Measurements from ENCODE around the gene WDR53. TPM values are rescaled to one million over a fixed set of nuclear protein-coding genes. Genes with fewer than 3 reads are reported as not detected.

Gene WDR53
- total RNA-seq, 2 experiments from 2014 or later: 10.8 to 16.5 TPM

- Histone ChIP-seq H3K4me3 (ENCODE audit: low read depth, low read length, poor library complexity, severe bottlenecking) (no peak overlapping the region), H3K9me2 (ENCODE audit: insufficient read depth, low read length) (no peaks in the 10 kb centered on the region), H3K9me3 (ENCODE audit: low read length) (peaks cover 26% of the 10 kb centered on the region), H3K4me1 (ENCODE audit: insufficient read depth, low read length, poor library complexity, severe bottlenecking) (no peaks in the 10 kb centered on the region), H3K36me3 (ENCODE audit: insufficient read depth, low read length) (no peaks in the 10 kb centered on the region), H3K27ac (ENCODE audit: low read depth, low read length, poor library complexity, severe bottlenecking) (no peak overlapping the region), H3K79me2 (ENCODE audit: insufficient read depth, low read depth, low read length) (no peaks in the 10 kb centered on the region), H3K4me2 (ENCODE audit: low read length) (no peak overlapping the region), H2AFZ (ENCODE audit: low read length) (no peak overlapping the region), H4K20me1 (ENCODE audit: insufficient read depth, low read length) (no peaks in the 10 kb centered on the region)
- ChIA-PET CTCF (ENCODE audit: unreplicated experiment) (interaction anchor here (0.5 kb wide), 1 partner anchor 106 kb away, joined by 3 read pairs; no protein-coding TSS in a partner anchor), POLR2A (interaction anchor here (1.4 kb wide), 1 partner anchor 446 kb away, joined by 5 read pairs; no protein-coding TSS in a partner anchor)
- BruUV-seq (replicated peaks): no TSS peak
- intact Hi-C loops (cut with micrococcal nuclease; ENCODE audit: unreplicated experiment): loop anchor here (1.0 kb wide), 2 partner anchors 266 to 497 kb away; no protein-coding TSS in a partner anchor
- TF ChIP-seq EZH2phosphoT487 (IDR thresholded peaks at IDR 0.05; ENCODE audit: borderline replicate concordance, low read depth, low read length) (no peak), CTCF (conservative IDR thresholded peaks at IDR 0.05; ENCODE audit: low read length) (no peak)
- peak; percentile 46 for DNase-seq (ENCODE audit: low spot score)
Measured at GRCh38 chr3:196519718-196520082, 48.7 kb downstream of the WDR53 start.

DNA sequence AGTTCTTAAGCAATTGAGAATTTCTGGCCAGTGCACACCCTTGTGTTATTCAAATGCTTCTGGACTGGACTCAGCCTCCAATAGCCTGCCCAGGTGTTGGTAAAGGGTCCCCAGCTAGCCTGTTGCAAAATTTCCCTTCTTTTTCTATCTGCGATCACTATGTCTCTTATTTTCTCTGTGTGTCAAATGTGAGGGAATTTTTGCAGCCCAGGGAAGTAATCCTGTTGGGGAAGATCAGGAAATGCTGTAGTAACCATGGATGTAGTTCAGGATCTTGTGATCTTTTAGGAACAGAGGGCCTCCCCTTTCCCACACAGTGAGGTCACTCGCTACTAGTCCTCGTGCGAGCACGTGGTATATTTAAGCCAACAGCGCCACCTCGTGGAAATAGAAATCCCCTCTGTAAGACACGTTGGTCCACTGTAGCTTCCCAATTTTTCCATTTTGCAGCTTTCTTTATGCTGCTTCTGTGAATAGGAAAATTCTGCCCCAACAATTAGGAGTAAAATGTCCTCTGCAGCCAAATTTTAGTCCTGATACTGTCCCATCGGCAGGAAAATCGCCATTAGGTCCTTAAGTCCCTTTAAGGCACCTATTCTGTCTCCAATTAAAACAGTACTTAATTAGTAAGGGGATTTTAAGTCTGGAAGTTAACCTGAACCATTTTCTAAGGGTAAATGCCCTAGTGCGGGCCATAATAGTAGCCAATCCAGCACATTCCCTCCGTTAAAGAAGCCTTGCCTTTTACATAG, 49.2 kb downstream of the WDR53 start:
- Histone ChIP-seq H3K36me3 (ENCODE audit: insufficient read depth, low read length) (no peaks in the 10 kb centered on the region), H4K20me1 (ENCODE audit: insufficient read depth, low read length) (no peaks in the 10 kb centered on the region), H3K4me3 (ENCODE audit: low read depth, low read length, poor library complexity, severe bottlenecking) (no peak overlapping the region), H3K4me2 (ENCODE audit: low read length) (no peak overlapping the region), H2AFZ (ENCODE audit: low read length) (no peak overlapping the region), H3K4me1 (ENCODE audit: insufficient read depth, low read length, poor library complexity, severe bottlenecking) (no peaks in the 10 kb centered on the region), H3K9me3 (ENCODE audit: low read length) (peaks cover 26% of the 10 kb centered on the region), H3K9me2 (ENCODE audit: insufficient read depth, low read length) (no peaks in the 10 kb centered on the region), H3K79me2 (ENCODE audit: insufficient read depth, low read depth, low read length) (no peaks in the 10 kb centered on the region), H3K27ac (ENCODE audit: low read depth, low read length, poor library complexity, severe bottlenecking) (no peak overlapping the region)
- no TSS peak for BruUV-seq (replicated peaks)
- DNase-seq (ENCODE audit: low spot score): peak; percentile 83
- TF ChIP-seq CTCF (conservative IDR thresholded peaks at IDR 0.05; ENCODE audit: low read length) (peak; percentile 91), EZH2phosphoT487 (IDR thresholded peaks at IDR 0.05; ENCODE audit: borderline replicate concordance, low read depth, low read length) (no peak)
- ChIA-PET POLR2A (interaction anchor here (0.5 to 1.4 kb wide), 3 partner anchors 444 to 1265 kb away, joined by 3 to 5 read pairs (median 3); no protein-coding TSS in a partner anchor), CTCF (ENCODE audit: unreplicated experiment) (interaction anchor here (0.5 kb wide), 1 partner anchor 106 kb away, joined by 3 read pairs; no protein-coding TSS in a partner anchor)
- intact Hi-C loops (cut with micrococcal nuclease; ENCODE audit: unreplicated experiment): loop anchor here (1.0 kb wide), 2 partner anchors 266 to 497 kb away; no protein-coding TSS in a partner anchor

- no peaks in the 10 kb centered on the region for H4K20me1 ChIP-seq (ENCODE audit: insufficient read depth, low read length)
- CTCF ChIA-PET (ENCODE audit: unreplicated experiment): no interaction called here
- no peaks in the 10 kb centered on the region for H3K9me2 ChIP-seq (ENCODE audit: insufficient read depth, low read length)
- DNase-seq (ENCODE audit: low spot score): no peak
- intact Hi-C loops (cut with micrococcal nuclease; ENCODE audit: unreplicated experiment): no loop called here
- no peak for TF ChIP-seq EZH2phosphoT487 (IDR thresholded peaks at IDR 0.05; ENCODE audit: borderline replicate concordance, low read depth, low read length)
- TF ChIP-seq CTCF (conservative IDR thresholded peaks at IDR 0.05; ENCODE audit: low read length): no peak
- H3K9me3 ChIP-seq (ENCODE audit: low read length): peaks cover 26% of the 10 kb centered on the region
- no peaks in the 10 kb centered on the region for H3K4me1 ChIP-seq (ENCODE audit: insufficient read depth, low read length, poor library complexity, severe bottlenecking)
- no peak overlapping the region for H3K27ac ChIP-seq (ENCODE audit: low read depth, low read length, poor library complexity, severe bottlenecking)
- POLR2A ChIA-PET: interaction anchor here (0.6 to 1.4 kb wide), 2 partner anchors 28 to 245 kb away, joined by 3 to 4 read pairs; no protein-coding TSS in a partner anchor
- no peak overlapping the region for H3K4me3 ChIP-seq (ENCODE audit: low read depth, low read length, poor library complexity, severe bottlenecking)
- no peak overlapping the region for H3K4me2 ChIP-seq (ENCODE audit: low read length)
- no peaks in the 10 kb centered on the region for H3K79me2 ChIP-seq (ENCODE audit: insufficient read depth, low read depth, low read length)
- BruUV-seq (replicated peaks): no TSS peak
- no peak overlapping the region for H2AFZ ChIP-seq (ENCODE audit: low read length)
- H3K36me3 ChIP-seq (ENCODE audit: insufficient read depth, low read length): no peaks in the 10 kb centered on the region
Measured at GRCh38 chr3:196517919-196518318, 50.4 kb downstream of the WDR53 start.

All from OCI-LY7 (cell line).